DND-41 (cell line): ENCODE results near the gene IGSF21.

Source experiments
- EZH2 ChIP-seq: IDR thresholded peaks from 3 replicates; pipeline ENCODE4 v1.6.1; 2012; ENCODE audit warnings: borderline replicate concordance, low read depth, mild to moderate bottlenecking, moderate library complexity, low read length, inconsistent platforms; ENCODE audit not compliant: severe bottlenecking
- TF ChIP-seq, protein P1 (sequence below): IDR thresholded peaks from 2 replicates; pipeline ENCODE4 v1.5.1; 2012; ENCODE audit warnings: borderline replicate concordance, low read length, moderate library complexity, mild to moderate bottlenecking; ENCODE audit not compliant: poor library complexity, severe bottlenecking; ENCODE audit errors: extremely low read depth

DNA sequence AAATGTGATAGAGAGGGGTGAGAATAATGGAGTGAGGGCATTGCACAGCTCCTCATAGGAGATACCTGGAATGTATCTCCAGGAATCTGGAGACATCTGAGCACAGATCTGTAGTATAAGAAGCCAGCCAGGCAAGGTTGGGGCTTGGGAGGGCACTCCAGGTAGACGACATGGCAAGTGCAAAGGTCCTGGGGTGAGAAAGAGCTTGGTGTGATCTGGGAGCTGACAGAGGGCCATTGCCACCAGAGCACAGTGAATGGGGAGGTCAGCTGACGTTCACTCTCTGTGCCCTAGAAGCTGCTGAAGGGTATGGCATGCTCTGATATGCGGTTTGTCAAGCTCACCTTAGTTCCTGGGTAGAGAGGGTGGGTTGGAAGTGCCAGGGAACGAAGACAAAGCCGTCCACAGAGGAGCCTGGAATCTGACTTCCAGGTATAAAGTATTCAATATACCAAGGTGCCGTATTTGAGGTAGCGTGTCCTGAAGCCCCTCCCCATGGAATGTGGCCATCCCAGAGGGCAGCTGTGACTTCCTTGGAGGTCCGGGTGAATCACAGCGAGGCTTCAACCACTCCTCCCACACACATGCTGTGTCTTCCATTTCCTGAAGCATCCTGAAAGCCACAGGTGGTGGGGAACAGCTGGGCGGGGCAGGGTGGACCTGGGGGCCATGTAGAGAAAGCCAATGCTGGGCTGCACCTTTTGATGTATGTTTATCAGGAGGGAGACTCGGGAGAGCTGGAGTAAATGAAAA is 190.5 kb downstream of the IGSF21 start:
- TF ChIP-seq, protein P1, sequence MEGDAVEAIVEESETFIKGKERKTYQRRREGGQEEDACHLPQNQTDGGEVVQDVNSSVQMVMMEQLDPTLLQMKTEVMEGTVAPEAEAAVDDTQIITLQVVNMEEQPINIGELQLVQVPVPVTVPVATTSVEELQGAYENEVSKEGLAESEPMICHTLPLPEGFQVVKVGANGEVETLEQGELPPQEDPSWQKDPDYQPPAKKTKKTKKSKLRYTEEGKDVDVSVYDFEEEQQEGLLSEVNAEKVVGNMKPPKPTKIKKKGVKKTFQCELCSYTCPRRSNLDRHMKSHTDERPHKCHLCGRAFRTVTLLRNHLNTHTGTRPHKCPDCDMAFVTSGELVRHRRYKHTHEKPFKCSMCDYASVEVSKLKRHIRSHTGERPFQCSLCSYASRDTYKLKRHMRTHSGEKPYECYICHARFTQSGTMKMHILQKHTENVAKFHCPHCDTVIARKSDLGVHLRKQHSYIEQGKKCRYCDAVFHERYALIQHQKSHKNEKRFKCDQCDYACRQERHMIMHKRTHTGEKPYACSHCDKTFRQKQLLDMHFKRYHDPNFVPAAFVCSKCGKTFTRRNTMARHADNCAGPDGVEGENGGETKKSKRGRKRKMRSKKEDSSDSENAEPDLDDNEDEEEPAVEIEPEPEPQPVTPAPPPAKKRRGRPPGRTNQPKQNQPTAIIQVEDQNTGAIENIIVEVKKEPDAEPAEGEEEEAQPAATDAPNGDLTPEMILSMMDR: no peak
- TF ChIP-seq EZH2: no peak
